Mesothelial cell of epicardium (in vitro differentiated cells): ENCODE results near the gene RNF13. TPM values are rescaled to one million over a fixed set of nuclear protein-coding genes. Genes with fewer than 3 reads are reported as not detected.

Source experiments
- DNase-seq, 2 experiments: peaks; one replicate each; pipeline ENCODE4 v3.0.0; 2021; ENCODE audit warnings: low spot score in 2 of 2; ENCODE audit not compliant: unreplicated experiment in 2 of 2
- H3K27ac Mint-ChIP-seq: 2 replicates; pipeline ENCODE4 v1.8.0; 2021; ENCODE audit warnings: mixed read lengths
- H3K27me3 Mint-ChIP-seq: 2 replicates; pipeline ENCODE4 v1.8.0; 2021; ENCODE audit warnings: low read depth, mixed read lengths
- H3K36me3 Mint-ChIP-seq: 2 replicates; pipeline ENCODE4 v1.8.0; 2021; ENCODE audit warnings: mixed read lengths
- H3K4me1 Mint-ChIP-seq: 2 replicates; pipeline ENCODE4 v1.8.0; 2021; ENCODE audit warnings: mixed read lengths
- H3K4me3 Mint-ChIP-seq: 2 replicates; pipeline ENCODE4 v1.8.0; 2021; ENCODE audit warnings: mild to moderate bottlenecking, moderate library complexity, mixed read lengths
- H3K9me3 Mint-ChIP-seq: 2 replicates; pipeline ENCODE4 v1.8.0; 2021; ENCODE audit warnings: mixed read lengths
- total RNA-seq: library from RNA; stranded (reverse); gene quantifications from 3 replicates; pipeline ENCODE4 v1.2.1, GENCODE V29; 2021
- TF ChIP-seq, protein P1 (sequence below): fragments of 200-600 bp; sonication (generic); IDR thresholded peaks from one replicate; pipeline ENCODE4 v1.5.0; 2021; ENCODE audit warnings: antibody characterized with exemption; ENCODE audit not compliant: unreplicated experiment

The RNF13 gene
- total RNA-seq, 1 donor from 2014 or later, result 29.8 TPM

- H3K9me3 Mint-ChIP-seq, result peaks cover 18% of the 10 kb centered on the region
- no peak for DNase-seq
Observed at GRCh38 chr3:149801195-149801594, 11.8 kb upstream of the RNF13 start.

DNA sequence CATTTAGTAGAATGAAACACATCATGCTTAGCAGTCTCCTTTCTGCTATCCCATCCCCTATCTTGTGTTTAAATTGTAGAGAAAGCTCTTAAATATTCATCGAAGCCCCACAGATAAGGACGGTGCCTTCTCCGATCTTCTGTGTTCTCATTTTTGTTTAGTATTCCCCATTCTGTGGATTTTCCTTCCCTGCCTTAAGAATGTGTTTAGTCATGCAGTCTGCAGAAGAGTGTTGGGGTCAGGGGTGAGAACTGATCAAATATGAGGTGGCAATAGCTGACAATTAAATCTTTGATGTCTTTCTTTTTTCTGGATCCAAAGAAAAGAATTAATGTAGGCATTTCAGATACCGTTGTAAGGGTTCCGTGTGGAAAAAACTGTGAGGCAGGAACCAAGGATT, 11.4 kb upstream of the RNF13 start:
- Mint-ChIP-seq H3K4me3 (no peak overlapping the region), H3K4me1 (no peaks in the 10 kb centered on the region), H3K27ac (no peak overlapping the region), H3K36me3 (no peaks in the 10 kb centered on the region), H3K27me3 (peaks cover 2% of the 10 kb centered on the region), H3K9me3 (peaks cover 18% of the 10 kb centered on the region)
- TF ChIP-seq, protein P1, sequence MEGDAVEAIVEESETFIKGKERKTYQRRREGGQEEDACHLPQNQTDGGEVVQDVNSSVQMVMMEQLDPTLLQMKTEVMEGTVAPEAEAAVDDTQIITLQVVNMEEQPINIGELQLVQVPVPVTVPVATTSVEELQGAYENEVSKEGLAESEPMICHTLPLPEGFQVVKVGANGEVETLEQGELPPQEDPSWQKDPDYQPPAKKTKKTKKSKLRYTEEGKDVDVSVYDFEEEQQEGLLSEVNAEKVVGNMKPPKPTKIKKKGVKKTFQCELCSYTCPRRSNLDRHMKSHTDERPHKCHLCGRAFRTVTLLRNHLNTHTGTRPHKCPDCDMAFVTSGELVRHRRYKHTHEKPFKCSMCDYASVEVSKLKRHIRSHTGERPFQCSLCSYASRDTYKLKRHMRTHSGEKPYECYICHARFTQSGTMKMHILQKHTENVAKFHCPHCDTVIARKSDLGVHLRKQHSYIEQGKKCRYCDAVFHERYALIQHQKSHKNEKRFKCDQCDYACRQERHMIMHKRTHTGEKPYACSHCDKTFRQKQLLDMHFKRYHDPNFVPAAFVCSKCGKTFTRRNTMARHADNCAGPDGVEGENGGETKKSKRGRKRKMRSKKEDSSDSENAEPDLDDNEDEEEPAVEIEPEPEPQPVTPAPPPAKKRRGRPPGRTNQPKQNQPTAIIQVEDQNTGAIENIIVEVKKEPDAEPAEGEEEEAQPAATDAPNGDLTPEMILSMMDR, result no peak
- DNase-seq, result no peak

More at GRCh38 chr3:149801195-149801594, 11.8 kb upstream of the RNF13 start:
- peaks cover 2% of the 10 kb centered on the region for H3K27me3 Mint-ChIP-seq
- H3K4me1 Mint-ChIP-seq, result no peaks in the 10 kb centered on the region
- no peak overlapping the region for H3K27ac Mint-ChIP-seq
- TF ChIP-seq, protein P1, result no peak
- H3K4me3 Mint-ChIP-seq, result no peak overlapping the region
- no peaks in the 10 kb centered on the region for H3K36me3 Mint-ChIP-seq

DNA sequence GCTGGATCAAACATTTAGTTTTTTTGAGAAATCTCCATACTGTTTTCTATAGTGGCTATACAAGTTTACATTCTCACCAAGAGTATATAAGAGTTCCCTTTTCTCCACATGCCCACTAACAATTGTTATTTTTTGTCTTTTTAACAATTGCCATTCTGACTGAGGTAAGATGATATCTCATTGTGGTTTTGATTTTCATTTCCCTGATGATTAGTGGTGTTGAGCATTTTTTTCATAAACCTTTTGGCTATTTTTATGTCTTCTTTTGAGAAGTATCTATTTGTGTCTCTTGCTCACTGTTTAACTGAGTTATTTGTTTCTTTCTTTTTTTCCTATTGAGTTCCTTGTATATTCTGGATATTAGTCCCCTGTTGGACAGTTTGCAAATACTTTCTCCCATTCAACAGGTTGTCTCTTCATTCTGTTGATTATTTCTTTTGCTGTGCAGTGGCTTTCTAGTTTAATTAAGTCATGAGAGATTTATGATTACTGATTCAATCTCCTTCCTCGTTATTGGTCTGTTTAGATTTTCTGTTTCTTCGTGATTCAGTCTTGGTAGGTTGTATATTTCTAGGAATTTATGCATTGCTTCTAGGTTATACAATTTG, 6.7 kb upstream of the RNF13 start:
- no peaks in the 10 kb centered on the region for H3K36me3 Mint-ChIP-seq
- TF ChIP-seq, protein P1, result no peak
- no peaks in the 10 kb centered on the region for H3K9me3 Mint-ChIP-seq
- no peak for DNase-seq
- no peak overlapping the region for H3K4me3 Mint-ChIP-seq
- H3K4me1 Mint-ChIP-seq, result peaks cover 2% of the 10 kb centered on the region
- H3K27me3 Mint-ChIP-seq, result peaks cover 2% of the 10 kb centered on the region
- H3K27ac Mint-ChIP-seq, result no peak overlapping the region

DNA sequence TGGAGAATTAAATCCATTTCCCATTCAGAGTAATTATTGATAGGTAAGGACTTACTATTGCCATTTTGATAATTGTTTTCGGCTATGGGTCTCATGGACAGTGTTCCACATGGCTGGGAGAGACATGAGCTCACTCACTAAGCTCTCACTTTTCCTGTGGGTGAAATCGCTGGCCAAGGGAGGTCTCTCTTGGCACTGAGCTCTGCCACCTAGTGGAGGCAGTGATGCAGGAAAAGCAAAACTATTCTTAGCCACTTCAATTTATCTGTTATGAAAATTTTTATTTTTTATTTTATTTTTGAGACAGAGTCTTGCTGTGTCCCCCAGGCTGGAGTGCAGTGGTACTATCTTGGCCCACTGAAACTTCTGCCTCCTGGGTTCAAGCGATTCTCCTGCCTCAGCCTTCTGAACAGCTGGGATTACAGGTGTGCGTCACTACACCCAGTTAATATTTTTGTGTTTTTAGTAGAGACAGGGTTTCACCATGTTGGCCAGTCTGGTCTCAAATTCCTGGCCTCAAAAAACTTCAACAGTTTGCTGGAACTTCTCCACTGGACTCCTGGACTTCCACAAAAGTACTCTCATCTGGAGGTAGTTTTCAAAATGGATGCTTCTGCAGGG, 4.7 kb upstream of the RNF13 start:
- peaks cover 8% of the 10 kb centered on the region for H3K4me1 Mint-ChIP-seq
- H3K9me3 Mint-ChIP-seq, result no peaks in the 10 kb centered on the region
- TF ChIP-seq, protein P1, result peak; percentile 73
- no peak overlapping the region for H3K4me3 Mint-ChIP-seq
- peak; percentile 34 to 68 for DNase-seq
- H3K36me3 Mint-ChIP-seq, result no peaks in the 10 kb centered on the region
- peaks cover 2% of the 10 kb centered on the region for H3K27me3 Mint-ChIP-seq
- H3K27ac Mint-ChIP-seq, result peak overlapping the region; percentile 30

DNA sequence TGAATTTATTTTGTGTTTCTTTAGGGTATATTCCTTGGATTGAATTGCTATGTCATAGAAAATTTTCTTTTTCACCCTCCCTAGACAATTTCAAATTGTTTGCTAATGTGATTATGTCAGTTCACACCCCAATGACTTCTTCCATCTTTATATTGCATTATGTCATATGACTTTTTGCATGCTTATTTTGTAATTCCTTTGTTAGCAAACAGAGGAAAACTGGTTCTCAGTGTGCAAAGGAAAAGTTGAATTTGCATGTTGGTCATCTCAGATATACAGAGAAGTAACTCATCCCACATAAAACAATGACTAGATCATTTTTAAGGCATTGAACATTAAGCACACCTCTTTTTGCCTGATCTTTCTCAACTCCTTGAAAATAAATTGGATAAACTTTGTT, 3.3 kb upstream of the RNF13 start:
- DNase-seq, result no peak
- no peak overlapping the region for H3K27ac Mint-ChIP-seq
- H3K27me3 Mint-ChIP-seq, result peaks cover 2% of the 10 kb centered on the region
- H3K4me3 Mint-ChIP-seq, result no peak overlapping the region
- TF ChIP-seq, protein P1, result no peak
- H3K9me3 Mint-ChIP-seq, result no peaks in the 10 kb centered on the region
- H3K4me1 Mint-ChIP-seq, result peaks cover 16% of the 10 kb centered on the region
- no peaks in the 10 kb centered on the region for H3K36me3 Mint-ChIP-seq
